Measurements from ENCODE around the gene EYA4.
A peak's percentile ranks its signal among the peaks of the same experiment; 100 is the strongest.

EYA4 gene

GRCh38 chr6:133289733-133290306, 48.7 kb downstream of the EYA4 start:
- no peak for DNase-seq

DNA sequence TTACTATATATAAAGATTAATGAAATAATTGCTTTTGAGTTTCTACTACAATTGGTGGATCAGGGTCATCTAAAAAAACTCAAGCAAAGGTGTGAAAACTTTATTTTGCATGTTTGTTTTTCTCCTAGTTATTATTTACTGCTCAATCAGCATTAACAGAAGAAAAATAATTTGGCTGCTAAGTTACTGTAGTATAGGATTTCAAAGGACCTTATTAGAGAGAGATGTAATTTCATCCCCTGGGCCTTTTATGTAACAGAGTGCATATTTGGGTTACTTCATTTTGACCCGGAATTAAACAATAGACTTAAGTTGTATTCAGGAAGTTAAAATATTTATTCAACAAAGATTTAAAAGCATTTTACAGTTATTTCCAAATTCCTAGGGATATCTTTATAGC, 49.8 kb downstream of the EYA4 start:
- DNase-seq = no peak

GRCh38 chr6:133291671-133292070, 50.5 kb downstream of the EYA4 start:
- no peak for DNase-seq

DNA sequence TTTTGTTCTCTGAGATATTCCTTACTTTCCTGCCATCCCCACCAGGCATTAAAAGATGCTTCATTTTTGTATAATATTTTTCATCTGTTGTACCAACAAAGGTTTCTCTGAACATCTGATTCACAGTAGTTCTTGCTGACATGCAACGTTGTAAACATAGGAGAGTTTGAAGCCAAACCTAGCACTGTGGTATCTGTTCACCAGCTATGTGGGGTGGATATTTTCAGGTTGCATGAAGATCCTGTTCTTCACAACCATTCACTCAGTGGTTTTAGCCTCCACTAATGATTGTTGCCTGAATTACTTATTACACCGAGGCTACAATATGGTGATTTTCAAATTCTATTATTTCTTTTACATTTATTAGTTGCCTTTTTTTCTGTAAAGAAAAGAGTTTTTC, 56.5 kb downstream of the EYA4 start:
- DNase-seq = no peak

- no peak for DNase-seq
Measured at GRCh38 chr6:133298335-133298734, 57.2 kb downstream of the EYA4 start.

GRCh38 chr6:133298801-133299200, 57.6 kb downstream of the EYA4 start:
- no peak for DNase-seq

DNA sequence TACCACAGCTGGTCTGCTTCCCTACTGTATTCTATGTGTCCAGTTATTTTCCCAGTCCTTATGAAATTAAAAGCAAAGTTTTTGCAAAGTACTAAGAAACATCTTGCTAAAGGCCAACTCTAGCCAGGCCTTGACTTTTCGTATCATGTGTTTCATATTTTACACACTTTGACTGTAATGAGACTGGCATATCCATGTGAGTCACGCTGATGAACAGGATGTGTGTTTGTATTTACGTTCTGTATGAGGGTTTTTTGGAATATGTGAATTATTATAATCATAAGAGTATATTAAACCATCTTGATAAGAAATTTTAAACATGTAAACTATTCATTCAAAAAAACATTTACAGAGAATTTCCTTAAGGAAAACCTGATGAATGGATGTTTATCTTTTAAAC, 59.7 kb downstream of the EYA4 start:
- DNase-seq = peak; percentile 36

DNA sequence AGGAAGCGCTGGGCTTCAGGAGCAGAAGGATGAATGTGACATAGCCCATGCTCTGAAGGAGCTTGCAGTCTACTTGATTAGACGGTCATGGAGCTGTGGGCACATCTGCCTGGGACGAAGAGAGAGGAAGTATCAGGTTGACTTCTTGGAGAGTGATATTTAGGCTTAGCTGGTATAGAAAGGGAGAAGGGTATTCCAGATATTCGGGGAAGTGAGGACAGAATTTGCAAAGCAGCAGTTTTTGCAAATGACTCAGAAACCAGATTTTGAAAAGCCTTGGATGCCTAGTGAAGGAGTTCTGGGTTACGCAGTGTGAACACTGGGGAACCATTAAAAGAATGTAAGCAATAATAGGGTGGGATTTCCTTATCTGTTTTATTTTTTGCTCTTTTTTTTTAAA, 60.7 kb downstream of the EYA4 start:
- DNase-seq = no peak

- no peak for DNase-seq
Measured at GRCh38 chr6:133306931-133307330, 65.8 kb downstream of the EYA4 start.

- no peak for DNase-seq
Measured at GRCh38 chr6:133309579-133309978, 68.4 kb downstream of the EYA4 start.

DNA sequence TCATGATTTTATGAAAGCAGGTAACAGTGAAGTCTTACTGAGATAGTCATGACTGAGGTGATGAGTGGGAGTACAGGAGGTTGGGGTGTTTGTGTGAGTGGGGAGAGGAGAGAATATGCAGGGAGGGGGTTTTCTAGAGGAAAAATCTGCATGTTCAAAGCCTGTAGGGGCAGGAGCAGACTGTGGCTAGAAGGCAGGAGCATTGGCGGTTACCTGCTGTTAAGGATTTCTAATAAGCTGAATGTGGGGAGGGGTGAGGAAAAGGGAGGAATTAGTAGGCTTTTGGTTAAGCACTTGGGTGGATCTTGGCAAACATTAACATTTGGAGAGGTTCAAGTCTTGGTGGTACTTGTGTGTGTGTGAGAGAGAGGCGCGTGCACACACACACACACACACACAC, 70.8 kb downstream of the EYA4 start:
- no peak for DNase-seq

GRCh38 chr6:133313068-133313467, 71.9 kb downstream of the EYA4 start:
- no peak for DNase-seq

DNA sequence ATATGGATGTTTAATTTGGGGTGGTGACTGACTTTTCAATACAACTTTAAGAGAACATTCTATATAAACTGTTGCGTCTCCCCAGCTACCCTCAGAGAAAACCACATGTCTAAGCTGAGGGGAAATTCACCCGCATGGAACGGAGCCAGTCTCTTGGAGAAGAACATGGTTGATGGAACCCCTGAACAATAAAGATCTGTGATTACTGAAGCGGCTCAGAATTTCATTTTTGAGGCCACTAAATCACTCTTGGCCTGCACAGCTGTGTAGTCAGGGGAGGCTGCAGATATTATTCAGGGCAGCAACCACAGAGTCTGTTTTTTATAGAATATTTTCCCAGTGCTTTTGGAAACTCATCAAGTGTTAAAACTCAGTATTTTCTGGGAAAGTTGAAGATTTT, 73.8 kb downstream of the EYA4 start:
- no peak for DNase-seq

DNA sequence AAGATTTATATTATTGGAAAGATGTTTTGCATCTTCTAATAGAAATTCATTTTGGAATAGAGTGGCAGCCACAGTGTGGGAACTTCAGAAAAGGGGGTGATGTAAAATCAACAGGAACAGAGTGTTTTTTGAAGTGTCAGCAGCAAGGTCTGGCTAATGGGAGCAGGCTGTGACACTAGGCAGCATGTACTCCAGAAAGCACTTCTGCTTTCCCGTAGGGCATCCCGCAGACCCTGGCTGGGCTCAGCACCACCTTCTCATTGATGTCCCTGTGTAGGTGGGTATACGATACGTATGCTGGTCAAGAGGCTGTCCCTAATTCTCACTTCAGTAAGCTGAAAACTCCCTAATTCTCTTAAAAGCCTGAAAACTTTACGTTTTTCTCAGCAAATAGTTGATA, 74.7 kb downstream of the EYA4 start:
- DNase-seq = no peak

- no peak for DNase-seq
Measured at GRCh38 chr6:133317704-133318103, 76.5 kb downstream of the EYA4 start.

DNA sequence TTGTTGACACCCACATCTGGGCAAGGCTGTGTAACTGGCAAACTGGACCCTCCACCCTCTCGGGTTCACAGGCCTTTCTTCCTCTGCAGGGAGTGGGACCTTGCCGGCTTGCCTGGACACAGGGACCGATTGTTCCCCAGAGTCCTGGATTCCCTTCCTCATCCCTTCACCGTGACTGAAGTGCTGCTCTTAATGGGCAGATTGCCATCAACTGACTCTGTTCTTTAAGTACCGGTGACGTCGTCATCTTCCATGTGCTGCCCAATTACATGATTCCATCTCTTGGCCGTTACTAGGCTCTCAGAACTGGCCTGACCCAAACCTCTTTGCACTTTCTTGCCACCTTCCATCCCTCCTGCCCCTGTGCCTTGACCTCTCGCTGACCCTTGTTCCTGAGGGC, 85.4 kb downstream of the EYA4 start:
- no peak for DNase-seq

GRCh38 chr6:133333852-133334251, 92.7 kb downstream of the EYA4 start:
- DNase-seq = peak; percentile 9

DNA sequence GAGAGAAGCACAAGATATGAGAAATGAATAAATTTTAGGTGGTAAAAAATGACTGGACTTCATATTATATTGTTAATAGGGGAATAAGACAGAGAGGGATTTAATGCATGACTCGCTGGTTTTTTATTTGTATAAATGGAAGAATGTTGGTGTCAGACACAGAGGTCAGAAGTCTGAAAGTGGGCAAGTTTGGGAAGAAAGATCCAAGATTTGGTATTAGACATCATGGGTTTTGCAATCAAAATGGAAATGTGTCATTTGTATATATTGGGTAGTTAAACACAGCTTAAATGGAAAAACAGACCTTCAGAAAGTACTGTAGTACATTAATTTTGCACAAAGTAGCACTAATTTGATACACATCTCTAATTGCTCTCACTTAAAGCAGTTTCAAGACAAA, 96.2 kb downstream of the EYA4 start:
- DNase-seq = peak; percentile 83

DNA sequence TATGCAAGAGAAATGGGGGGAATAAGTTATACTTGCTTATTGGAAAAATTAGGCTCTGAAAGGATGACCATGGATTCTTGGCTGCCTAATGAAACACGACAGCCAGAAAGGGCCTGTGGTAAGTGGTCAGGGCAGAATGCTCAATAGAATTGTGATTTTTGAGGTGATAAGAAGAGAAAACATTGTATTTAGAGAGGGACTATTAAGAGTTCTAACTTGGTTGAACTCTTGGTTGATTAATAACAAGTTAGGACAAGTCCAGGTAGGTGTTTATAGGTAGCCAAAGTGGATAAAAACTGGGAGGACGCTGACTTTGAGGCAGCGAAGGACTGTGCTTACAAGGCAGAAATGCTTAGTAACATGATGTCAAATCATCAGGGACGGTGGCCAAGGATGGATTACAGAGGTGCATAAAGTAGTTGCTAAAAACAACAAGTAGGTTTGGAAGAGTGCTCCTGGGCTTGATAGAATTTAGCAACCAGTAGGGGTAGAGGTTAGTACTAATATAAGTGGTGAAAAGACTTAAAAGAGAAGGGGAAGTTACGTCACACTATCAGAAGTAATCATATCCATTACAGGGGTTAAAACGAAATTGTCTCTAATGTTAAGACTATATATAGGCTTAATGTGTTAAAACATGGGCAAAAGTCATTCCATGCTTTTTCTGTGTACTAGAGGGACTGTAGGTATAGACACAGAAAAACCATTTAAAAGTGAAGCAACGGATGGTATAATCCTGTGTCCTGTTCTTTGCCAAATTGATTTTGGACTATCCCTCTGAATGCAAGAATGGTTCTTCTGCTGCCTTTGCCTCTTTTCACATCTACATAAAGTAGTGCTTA, 98.6 kb downstream of the EYA4 start:
- DNase-seq = no peak

DNA sequence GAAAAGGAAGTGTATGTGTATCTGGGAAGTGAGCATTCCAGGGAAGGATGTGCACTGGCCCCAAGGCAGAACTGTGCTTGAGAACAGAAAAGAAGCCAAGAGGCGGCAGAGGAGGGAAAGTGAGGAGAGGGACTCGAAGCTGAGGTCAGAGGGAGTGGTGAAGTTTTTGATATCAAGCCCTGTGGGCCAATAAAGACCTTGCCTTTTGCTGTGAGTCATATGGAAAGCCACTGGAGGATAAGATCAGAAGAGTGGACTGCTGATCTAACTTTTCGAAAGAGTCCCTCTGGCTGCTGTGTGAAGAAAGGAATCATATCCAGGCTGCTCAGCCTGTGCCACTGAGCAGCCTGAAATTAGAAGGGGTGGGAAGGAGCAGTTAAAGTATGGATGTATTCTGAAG, 99.4 kb downstream of the EYA4 start:
- peak; percentile 41 for DNase-seq

GRCh38 chr6:133341607-133342158, 100.5 kb downstream of the EYA4 start:
- DNase-seq = peak; percentile 73

GRCh38 chr6:133343220-133343619, 102.1 kb downstream of the EYA4 start:
- DNase-seq = no peak

- DNase-seq = no peak
Measured at GRCh38 chr6:133348846-133349245, 107.7 kb downstream of the EYA4 start.

DNA sequence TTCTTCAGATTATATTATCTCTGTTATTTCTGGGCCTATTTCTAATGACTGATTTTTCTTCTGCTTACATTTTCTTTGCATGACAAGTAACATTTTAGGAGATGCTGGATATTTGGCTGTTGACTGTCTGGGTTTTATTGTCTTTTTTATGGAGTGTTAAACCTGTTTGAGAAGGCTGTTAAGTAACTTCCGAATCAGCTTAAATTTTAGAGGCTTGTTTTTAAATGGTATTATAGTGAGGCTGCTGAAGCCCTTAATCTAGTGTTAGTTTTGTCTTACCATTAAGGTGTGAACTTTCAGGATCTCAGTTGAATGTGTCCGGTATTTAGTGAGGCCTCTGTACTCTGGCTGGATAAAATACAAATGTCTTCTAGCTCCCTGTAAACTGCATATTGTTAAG, 109.8 kb downstream of the EYA4 start:
- DNase-seq = no peak

- no peak for DNase-seq
Measured at GRCh38 chr6:133352046-133352445, 110.9 kb downstream of the EYA4 start.

All from HCEC 1CT (cell line).